PFSK-1 (cell line): ENCODE data around the gene RAMAC.

Experiments
- REST ChIP-seq, 2 experiments: IDR thresholded peaks; 2 replicates each; pipeline versions ENCODE4 v1.6.1 to v1.8.0; 2011 to 2012; ENCODE audit warnings: low read depth in 2 of 2, low read length in 2 of 2, control low read depth in 1 of 2, inconsistent platforms in 1 of 2, mild to moderate bottlenecking in 1 of 2, moderate library complexity in 1 of 2; ENCODE audit not compliant: insufficient read depth in 1 of 2
- SIN3A ChIP-seq: IDR thresholded peaks from 2 replicates; pipeline ENCODE4 v1.6.1; 2012; ENCODE audit warnings: mild to moderate bottlenecking, low read length, moderate library complexity, borderline replicate concordance; ENCODE audit not compliant: insufficient read depth

GRCh38 chr15:82979726-82980125 lies 6.3 kb upstream of the RAMAC start:
- TF ChIP-seq REST (IDR thresholded peaks at IDR 0.05; ENCODE audit: insufficient read depth in 1 of 2, low read depth in 2 of 2, low read length in 2 of 2) (no peak), SIN3A (no peak)
